ENCODE measurements around the gene SMAD3.

GRCh38 chr15:67228286-67228685 is 162.9 kb downstream of the SMAD3 start:
- TF ChIP-seq EZH2 (IDR thresholded peaks at IDR 0.05) (no peak), REST (IDR thresholded peaks at IDR 0.05; ENCODE audit: low read depth) (no peak), ZFX (IDR thresholded peaks at IDR 0.05) (no peak), RAD21 (IDR thresholded peaks at IDR 0.05; ENCODE audit: low read depth) (no peak), MAX (IDR thresholded peaks at IDR 0.05) (no peak), ELF1 (IDR thresholded peaks at IDR 0.05; ENCODE audit: borderline replicate concordance, low read depth) (no peak), CTCF (IDR thresholded peaks at IDR 0.05 in 2 of 3, conservative IDR thresholded peaks at IDR 0.05 in 1 of 3; ENCODE audit: borderline replicate concordance in 1 of 3, insufficient read depth in 1 of 3, low read depth in 2 of 3, low read length in 2 of 3) (no peak), SP1 (IDR thresholded peaks at IDR 0.05; ENCODE audit: low read depth) (no peak), CEBPB (IDR thresholded peaks at IDR 0.05; ENCODE audit: low read depth) (no peak), YY1 (IDR thresholded peaks at IDR 0.05; ENCODE audit: extremely low read depth, insufficient replicate concordance, low read depth, low read length) (no peak), POLR2AphosphoS5 (IDR thresholded peaks at IDR 0.05; ENCODE audit: low read depth, low read length) (no peak), JUND (IDR thresholded peaks at IDR 0.05) (no peak), POLR2A (IDR thresholded peaks at IDR 0.05; ENCODE audit: borderline replicate concordance, extremely low read depth, insufficient read depth, insufficient read length) (no peak)
